Fibroblast of mammary gland (primary cell): ENCODE results near the gene CELF5.

Experiments
- DNase-seq: peaks from one replicate; pipeline ENCODE4 v3.0.0-alpha.2; 2010; ENCODE audit warnings: low read depth
- H3K4me3 ChIP-seq: 2 replicates; pipeline ENCODE4 v1.5.1; 2011; ENCODE audit warnings: low read depth, mild to moderate bottlenecking, low read length, moderate library complexity; ENCODE audit not compliant: control insufficient read depth
- CTCF ChIP-seq: conservative IDR thresholded peaks from 2 replicates; pipeline ENCODE4 v1.5.1; 2011; ENCODE audit warnings: low read depth, low read length, inconsistent platforms; ENCODE audit not compliant: control insufficient read depth, insufficient read depth

Gene CELF5

GRCh38 chr19:3320853-3321252 lies 96.4 kb downstream of the CELF5 start:
- DNase-seq: no peak
- H3K4me3 ChIP-seq: no peak overlapping the region
- no peak for TF ChIP-seq CTCF

GRCh38 chr19:3321696-3322095 lies 97.2 kb downstream of the CELF5 start:
- no peak for TF ChIP-seq CTCF
- DNase-seq: no peak
- H3K4me3 ChIP-seq: no peak overlapping the region

GRCh38 chr19:3322199-3322978 lies 97.9 kb downstream of the CELF5 start:
- no peak overlapping the region for H3K4me3 ChIP-seq
- TF ChIP-seq CTCF: no peak
- no peak for DNase-seq

GRCh38 chr19:3323026-3323425 lies 98.6 kb downstream of the CELF5 start:
- no peak for DNase-seq
- TF ChIP-seq CTCF: no peak

GRCh38 chr19:3323658-3324057 lies 99.2 kb downstream of the CELF5 start:
- TF ChIP-seq CTCF: no peak
- no peak for DNase-seq
- H3K4me3 ChIP-seq: no peak overlapping the region

More at GRCh38 chr19:3323026-3323425, 98.6 kb downstream of the CELF5 start:
- H3K4me3 ChIP-seq: no peak overlapping the region

- no peak overlapping the region for H3K4me3 ChIP-seq
- peak; percentile 79 for TF ChIP-seq CTCF
- DNase-seq: peak; percentile 45
Observed at GRCh38 chr19:3324405-3324856, 100.0 kb downstream of the CELF5 start.
